B cell (primary cell): Measurements from ENCODE around the gene PTPN4. TPM values are rescaled to one million over a fixed set of nuclear protein-coding genes. Genes with fewer than 3 reads are reported as not detected.

Experiments used
- ATAC-seq: fragments of 200-7000 bp; cut with Tn5 transposase; one replicate; pipeline ENCODE4 v1.10.0; 2021; ENCODE audit warnings: low read depth, mild to moderate bottlenecking, moderate number of reproducible peaks, moderate library complexity
- CTCF ChIA-PET: fragments of 350-600 bp; sonication (Branson Sonifier 250); formaldehyde crosslinking; loops from one replicate; lab custom pipeline; 2021; ENCODE audit warnings: antibody characterized with exemption, inconsistent platforms; lab: Charles Lee
- POLR2A ChIA-PET: fragments of 350-600 bp; sonication (Branson Sonifier 250); formaldehyde crosslinking; loops from one replicate; lab custom pipeline; 2021; ENCODE audit warnings: antibody characterized with exemption; lab: Charles Lee
- DNase-seq: peaks from one replicate; pipeline ENCODE4 v3.0.0; 2013
- H2AFZ ChIP-seq: 2 replicates; pipeline ENCODE4 v1.6.1; 2012; ENCODE audit warnings: mild to moderate bottlenecking, low read depth, low read length; ENCODE audit not compliant: insufficient read depth, poor library complexity, severe bottlenecking
- H3K27ac ChIP-seq, 2 donors: 1 replicate in 1 of 2; 2 replicates in 1 of 2; pipeline ENCODE4 v1.5.1; 2012 to 2013; ENCODE audit warnings: low read length in 2 of 2, mild to moderate bottlenecking in 2 of 2, moderate library complexity in 1 of 2
- H3K27me3 ChIP-seq, 4 experiments: fragments of 200-600 bp in 1 of 4; sonication (generic) in 1 of 4; replicated peaks in 1 of 4; 1 replicate in 2 of 4; 2 replicates in 2 of 4; pipeline versions ENCODE4 v1.6.1 to v1.7.0; 2013 to 2016; ENCODE audit warnings: low read length in 3 of 4, mild to moderate bottlenecking in 2 of 4, mixed read lengths in 1 of 4, moderate library complexity in 1 of 4; ENCODE audit not compliant: insufficient read depth in 4 of 4, control insufficient read depth in 3 of 4; ENCODE audit errors: control extremely low read depth in 1 of 4
- H3K36me3 ChIP-seq, 2 experiments: replicated peaks in 1 of 2; 1 replicate in 1 of 2; 2 replicates in 1 of 2; pipeline versions ENCODE4 v1.6.1 to v1.7.1; 2013; ENCODE audit warnings: low read length in 1 of 2; ENCODE audit not compliant: insufficient read depth in 2 of 2, control insufficient read depth in 1 of 2; ENCODE audit errors: control extremely low read depth in 1 of 2, extremely low read depth in 1 of 2
- H3K4me1 ChIP-seq, 2 donors: fragments of 200-600 bp in 1 of 2; sonication (generic) in 1 of 2; 1 replicate in 1 of 2; 2 replicates in 1 of 2; pipeline versions ENCODE4 v1.5.1 to v1.6.1; 2013 to 2017; ENCODE audit warnings: low read length in 2 of 2; ENCODE audit not compliant: control insufficient read depth in 2 of 2, insufficient read depth in 2 of 2
- H3K4me2 ChIP-seq: replicated peaks from 2 replicates; pipeline ENCODE3; 2012; ENCODE audit warnings: mild to moderate bottlenecking, low read depth, low read length; ENCODE audit not compliant: poor library complexity, severe bottlenecking
- H3K4me3 ChIP-seq, 5 experiments: fragments of 200-600 bp in 1 of 5; sonication (generic) in 1 of 5; 1 replicate in 3 of 5; 2 replicates in 2 of 5; pipeline versions ENCODE4 v1.5.1 to v1.7.0; 2011 to 2016; ENCODE audit warnings: low read length in 4 of 5, mild to moderate bottlenecking in 4 of 5, low read depth in 2 of 5, control low read depth in 1 of 5, moderate library complexity in 1 of 5; ENCODE audit not compliant: insufficient read depth in 1 of 5; ENCODE audit errors: control extremely low read depth in 1 of 5, extremely low read depth in 1 of 5
- H3K79me2 ChIP-seq: fragments of 200-600 bp; sonication (generic); one replicate; pipeline ENCODE4 v1.6.0; 2016; ENCODE audit warnings: low read length; ENCODE audit not compliant: control insufficient read depth, insufficient read depth
- H3K9ac ChIP-seq: fragments of 200-600 bp; sonication (generic); 2 replicates; pipeline ENCODE4 v1.6.1; 2017; ENCODE audit warnings: mild to moderate bottlenecking, low read length, moderate library complexity
- H3K9me3 ChIP-seq, 3 donors: one replicate each; pipeline versions ENCODE4 v1.6.1 to v1.7.1; 2013; ENCODE audit warnings: low read length in 2 of 3; ENCODE audit not compliant: control insufficient read depth in 2 of 3, insufficient read depth in 1 of 3; ENCODE audit errors: control extremely low read depth in 1 of 3
- H4K20me1 ChIP-seq: 2 replicates; pipeline ENCODE4 v1.6.0; 2012; ENCODE audit warnings: mild to moderate bottlenecking, low read length; ENCODE audit not compliant: insufficient read depth, control insufficient read depth, poor library complexity, severe bottlenecking
- H3K27ac Mint-ChIP-seq: one replicate; pipeline ENCODE4 v1.8.0; 2021; ENCODE audit warnings: mixed read lengths
- H3K27me3 Mint-ChIP-seq: one replicate; pipeline ENCODE4 v1.8.0; 2021; ENCODE audit warnings: mixed read lengths
- H3K4me1 Mint-ChIP-seq: one replicate; pipeline ENCODE4 v1.8.0; 2021; ENCODE audit warnings: mixed read lengths
- H3K4me3 Mint-ChIP-seq: one replicate; pipeline ENCODE4 v1.8.0; 2021; ENCODE audit warnings: mixed read lengths
- H3K9me3 Mint-ChIP-seq: one replicate; pipeline ENCODE4 v1.8.0; 2022; ENCODE audit warnings: mixed read lengths; ENCODE audit not compliant: insufficient read depth
- EZH2 ChIP-seq: IDR thresholded peaks from 2 replicates; pipeline ENCODE4 v1.6.1; 2012; ENCODE audit warnings: borderline replicate concordance, low read depth, mild to moderate bottlenecking, moderate library complexity, low read length; ENCODE audit not compliant: insufficient read depth, poor library complexity, severe bottlenecking
- WGBS: methylation state at CpG from one replicate; pipeline ENCODE4 v1.1.5; 2013; ENCODE audit warnings: missing lambda C conversion rate; ENCODE audit not compliant: insufficient coverage; 5-methylcytosine and 5-hydroxymethylcytosine counted together
- intact Hi-C: fragments of 100-400 bp; cut with micrococcal nuclease; formaldehyde crosslinking; loops from one replicate; pipeline ENCODE4 v1.10.0; 2022
- polyA plus RNA-seq: library from polyadenylated mRNA; depleted of rRNA; stranded (reverse); fragments of >200 nt; gene quantifications from 2 replicates; pipeline ENCODE4 v1.2.3, GENCODE V29; 2012
- total RNA-seq, 2 donors: library from RNA; stranded (reverse); fragments of 120-200 nt in 1 of 2; gene quantifications; 1 replicate in 1 of 2; 2 replicates in 1 of 2; pipeline versions ENCODE4 v1.2.3 to v1.2.4, GENCODE V29; 2013 to 2022
- TF ChIP-seq, protein P1 (sequence below): fragments of 200-600 bp; IDR thresholded peaks from one replicate; pipeline ENCODE4 v1.8.0; 2022; ENCODE audit warnings: antibody characterized with exemption, mild to moderate bottlenecking

Gene PTPN4
- total and polyA plus RNA-seq, 2 donors (not counting 1 experiment from before 2014, with no cell fraction given): 12.6 to 54.8 TPM

DNA sequence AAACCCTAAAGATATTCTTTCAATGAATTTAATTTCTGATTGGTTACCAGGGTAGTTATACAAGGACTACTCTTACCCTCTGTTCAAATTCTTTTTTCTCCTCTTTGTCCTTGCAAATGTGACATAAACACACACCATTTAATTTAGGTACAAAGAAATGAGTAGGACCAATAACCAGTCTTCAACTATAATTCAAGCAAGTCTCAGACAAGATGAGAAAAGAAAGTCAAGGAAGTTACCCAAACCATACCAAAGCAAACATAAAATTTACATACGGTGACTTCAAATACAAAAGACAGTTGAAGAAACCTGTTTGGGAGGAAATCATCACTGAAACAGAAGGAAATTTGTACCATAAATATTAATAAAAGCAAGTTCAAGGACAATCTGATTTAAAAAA is 162.1 kb downstream of the PTPN4 start:
- ChIA-PET CTCF (no interaction called here), POLR2A (no interaction called here)
- Histone ChIP-seq H2AFZ (no peak overlapping the region), H3K9me3 (no peaks in the 10 kb centered on the region), H4K20me1 (no peaks in the 10 kb centered on the region), H3K4me2 (no peak overlapping the region), H3K27ac (no peak overlapping the region), H3K27me3 (no peaks in the 10 kb centered on the region), H3K36me3 (peaks cover 0 to 2% of the 10 kb centered on the region in 2 experiments), H3K4me3 (no peak overlapping the region), H3K9ac (no peak overlapping the region), H3K79me2 (no peaks in the 10 kb centered on the region), H3K4me1 (no peaks in the 10 kb centered on the region)
- no peaks in the 10 kb centered on the region for H3K4me1 Mint-ChIP-seq
- H3K9me3 Mint-ChIP-seq: no peaks in the 10 kb centered on the region
- no peak overlapping the region for H3K4me3 Mint-ChIP-seq
- H3K27me3 Mint-ChIP-seq: no peaks in the 10 kb centered on the region
- TF ChIP-seq, protein P1, sequence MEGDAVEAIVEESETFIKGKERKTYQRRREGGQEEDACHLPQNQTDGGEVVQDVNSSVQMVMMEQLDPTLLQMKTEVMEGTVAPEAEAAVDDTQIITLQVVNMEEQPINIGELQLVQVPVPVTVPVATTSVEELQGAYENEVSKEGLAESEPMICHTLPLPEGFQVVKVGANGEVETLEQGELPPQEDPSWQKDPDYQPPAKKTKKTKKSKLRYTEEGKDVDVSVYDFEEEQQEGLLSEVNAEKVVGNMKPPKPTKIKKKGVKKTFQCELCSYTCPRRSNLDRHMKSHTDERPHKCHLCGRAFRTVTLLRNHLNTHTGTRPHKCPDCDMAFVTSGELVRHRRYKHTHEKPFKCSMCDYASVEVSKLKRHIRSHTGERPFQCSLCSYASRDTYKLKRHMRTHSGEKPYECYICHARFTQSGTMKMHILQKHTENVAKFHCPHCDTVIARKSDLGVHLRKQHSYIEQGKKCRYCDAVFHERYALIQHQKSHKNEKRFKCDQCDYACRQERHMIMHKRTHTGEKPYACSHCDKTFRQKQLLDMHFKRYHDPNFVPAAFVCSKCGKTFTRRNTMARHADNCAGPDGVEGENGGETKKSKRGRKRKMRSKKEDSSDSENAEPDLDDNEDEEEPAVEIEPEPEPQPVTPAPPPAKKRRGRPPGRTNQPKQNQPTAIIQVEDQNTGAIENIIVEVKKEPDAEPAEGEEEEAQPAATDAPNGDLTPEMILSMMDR: no peak
- TF ChIP-seq EZH2: no peak
- DNase-seq: no peak
- no CpG with 5 or more reads among the region's 1 CpG for WGBS
- ATAC-seq: no peak
- intact Hi-C loops: no loop called here
- no peak overlapping the region for H3K27ac Mint-ChIP-seq

DNA sequence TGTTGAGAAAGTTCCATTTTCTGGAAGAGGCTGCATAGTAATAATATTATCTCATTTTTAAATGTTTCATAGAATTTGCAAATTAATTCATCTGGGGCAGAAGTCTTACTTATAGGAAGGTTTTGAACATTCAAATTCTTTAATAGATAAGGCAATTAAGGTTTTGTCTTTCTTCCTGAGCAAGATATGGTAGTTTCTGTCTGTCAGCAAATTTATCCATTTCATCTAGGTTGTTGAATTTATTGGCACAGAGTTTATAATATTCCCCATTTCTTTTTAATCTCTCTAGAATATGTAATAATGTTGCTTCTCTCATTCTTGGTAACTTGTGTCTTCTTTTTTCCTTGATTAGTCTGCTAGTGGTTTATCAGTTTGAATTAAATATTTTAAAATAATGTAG is 163.0 kb downstream of the PTPN4 start:
- intact Hi-C loops: no loop called here
- Mint-ChIP-seq H3K27ac (no peak overlapping the region), H3K27me3 (no peaks in the 10 kb centered on the region), H3K4me3 (no peak overlapping the region), H3K9me3 (no peaks in the 10 kb centered on the region), H3K4me1 (no peaks in the 10 kb centered on the region)
- H3K36me3 ChIP-seq: no peaks in the 10 kb centered on the region
- CTCF ChIA-PET: no interaction called here
- no peaks in the 10 kb centered on the region for H3K4me1 ChIP-seq
- POLR2A ChIA-PET: no interaction called here
- H3K27ac ChIP-seq: no peak overlapping the region
- no peak overlapping the region for H3K4me3 ChIP-seq
- ATAC-seq (no peak), DNase-seq (no peak)
- H3K79me2 ChIP-seq: no peaks in the 10 kb centered on the region
- no peak overlapping the region for H2AFZ ChIP-seq
- no peak overlapping the region for H3K4me2 ChIP-seq
- H3K9me3 ChIP-seq: no peaks in the 10 kb centered on the region
- no peaks in the 10 kb centered on the region for H3K27me3 ChIP-seq
- no peak overlapping the region for H3K9ac ChIP-seq
- TF ChIP-seq EZH2: no peak
- TF ChIP-seq, protein P1: no peak
- H4K20me1 ChIP-seq: no peaks in the 10 kb centered on the region
